ENCODE results near the gene C16orf96.

C16orf96 gene

GRCh38 chr16:4599545-4599944 lies 43.4 kb downstream of the C16orf96 start:
- H3K27ac ChIP-seq (ENCODE audit: low read depth, low read length) = no peak overlapping the region
- peaks cover 7% of the 10 kb centered on the region for H3K4me1 ChIP-seq (ENCODE audit: control insufficient read depth, insufficient read depth, low read length)
- no peak overlapping the region for H3K4me3 ChIP-seq (ENCODE audit: low read length)
- no peaks in the 10 kb centered on the region for H3K27me3 ChIP-seq (ENCODE audit: control insufficient read depth, insufficient read depth, low read length)
- H3K36me3 ChIP-seq (ENCODE audit: control insufficient read depth, insufficient read depth, low read length) = no peaks in the 10 kb centered on the region
- no peak overlapping the region for H3K9ac ChIP-seq (ENCODE audit: low read length)

DNA sequence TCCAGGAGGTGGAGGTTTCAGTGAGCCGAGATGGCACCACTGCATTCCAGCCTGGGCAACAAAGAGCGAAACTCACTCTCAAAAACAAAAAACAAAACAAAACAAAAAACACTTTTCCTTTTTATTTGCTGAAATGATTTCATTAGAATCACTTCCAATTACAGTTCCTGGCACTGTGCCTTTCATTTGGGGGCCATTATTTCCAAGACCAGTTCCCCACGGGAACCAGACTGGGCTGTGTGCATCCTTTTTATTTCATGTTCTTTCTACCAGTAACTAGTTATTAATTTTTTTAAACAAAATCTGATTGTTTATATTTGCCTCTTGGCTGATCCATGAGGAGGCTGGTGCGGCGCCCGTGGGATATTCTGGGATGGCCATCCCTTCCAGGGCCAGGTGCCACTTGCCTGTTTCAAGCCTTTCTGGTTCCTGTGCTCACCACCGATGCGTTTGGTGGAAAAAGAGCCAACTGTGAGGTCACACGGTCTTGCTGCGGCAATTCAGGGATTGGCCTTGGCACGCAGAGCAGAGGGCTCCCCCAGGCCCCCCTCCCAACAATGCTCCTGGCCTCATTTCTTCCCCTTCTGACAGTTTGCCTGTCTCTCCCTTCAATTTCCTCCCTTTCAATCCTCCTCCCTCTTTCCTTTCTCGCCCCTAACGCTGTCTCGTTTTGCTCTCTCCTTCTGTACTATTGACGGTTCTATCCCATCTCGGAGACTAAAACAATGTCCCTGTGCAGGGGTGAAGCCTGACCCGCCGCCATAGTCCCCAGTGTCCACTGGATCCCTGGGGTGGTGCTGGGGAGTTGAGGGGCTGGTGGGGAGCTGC lies 45.1 kb downstream of the C16orf96 start:
- no peak overlapping the region for H3K27ac ChIP-seq (ENCODE audit: low read depth, low read length)
- no peaks in the 10 kb centered on the region for H3K36me3 ChIP-seq (ENCODE audit: control insufficient read depth, insufficient read depth, low read length)
- no peak overlapping the region for H3K9ac ChIP-seq (ENCODE audit: low read length)
- H3K4me1 ChIP-seq (ENCODE audit: control insufficient read depth, insufficient read depth, low read length) = peaks cover 7% of the 10 kb centered on the region
- H3K27me3 ChIP-seq (ENCODE audit: control insufficient read depth, insufficient read depth, low read length) = no peaks in the 10 kb centered on the region
- no peak overlapping the region for H3K4me3 ChIP-seq (ENCODE audit: low read length)

GRCh38 chr16:4601864-4602186 lies 45.7 kb downstream of the C16orf96 start:
- no peak overlapping the region for H3K4me3 ChIP-seq (ENCODE audit: low read length)
- no peak overlapping the region for H3K27ac ChIP-seq (ENCODE audit: low read depth, low read length)
- H3K27me3 ChIP-seq (ENCODE audit: control insufficient read depth, insufficient read depth, low read length) = no peaks in the 10 kb centered on the region
- H3K9ac ChIP-seq (ENCODE audit: low read length) = no peak overlapping the region
- peaks cover 7% of the 10 kb centered on the region for H3K4me1 ChIP-seq (ENCODE audit: control insufficient read depth, insufficient read depth, low read length)
- H3K36me3 ChIP-seq (ENCODE audit: control insufficient read depth, insufficient read depth, low read length) = no peaks in the 10 kb centered on the region

DNA sequence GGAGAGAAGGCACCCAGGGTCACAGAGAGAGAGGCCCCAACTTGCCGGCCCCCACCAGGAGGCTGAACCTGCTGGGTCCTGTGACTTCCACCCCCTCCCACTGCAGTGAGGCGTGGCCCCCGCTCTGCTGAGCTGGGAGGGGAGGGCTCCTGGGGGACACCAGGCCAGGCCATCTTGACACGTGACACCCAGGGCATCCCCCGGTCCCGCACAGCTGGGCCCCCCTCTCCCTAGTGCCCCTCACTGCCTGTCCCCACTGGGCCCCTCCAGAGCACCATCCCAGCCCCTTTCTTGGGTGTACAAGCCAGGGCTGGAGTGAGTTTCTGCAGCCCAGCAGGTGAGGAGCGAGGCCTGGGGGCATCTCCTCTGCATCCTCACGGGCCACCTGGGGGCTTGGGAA lies 46.2 kb downstream of the C16orf96 start:
- Histone ChIP-seq H3K4me3 (ENCODE audit: low read length) (no peak overlapping the region), H3K36me3 (ENCODE audit: control insufficient read depth, insufficient read depth, low read length) (no peaks in the 10 kb centered on the region), H3K9ac (ENCODE audit: low read length) (no peak overlapping the region), H3K4me1 (ENCODE audit: control insufficient read depth, insufficient read depth, low read length) (peaks cover 7% of the 10 kb centered on the region), H3K27me3 (ENCODE audit: control insufficient read depth, insufficient read depth, low read length) (no peaks in the 10 kb centered on the region), H3K27ac (ENCODE audit: low read depth, low read length) (no peak overlapping the region)

- H3K9ac ChIP-seq (ENCODE audit: low read length) = no peak overlapping the region
- H3K27me3 ChIP-seq (ENCODE audit: control insufficient read depth, insufficient read depth, low read length) = no peaks in the 10 kb centered on the region
- peaks cover 7% of the 10 kb centered on the region for H3K4me1 ChIP-seq (ENCODE audit: control insufficient read depth, insufficient read depth, low read length)
- no peak overlapping the region for H3K4me3 ChIP-seq (ENCODE audit: low read length)
- H3K36me3 ChIP-seq (ENCODE audit: control insufficient read depth, insufficient read depth, low read length) = peaks cover 2% of the 10 kb centered on the region
- H3K27ac ChIP-seq (ENCODE audit: low read depth, low read length) = no peak overlapping the region
These were observed 47.6 kb downstream of the C16orf96 start for GRCh38 chr16:4603624-4604170.

DNA sequence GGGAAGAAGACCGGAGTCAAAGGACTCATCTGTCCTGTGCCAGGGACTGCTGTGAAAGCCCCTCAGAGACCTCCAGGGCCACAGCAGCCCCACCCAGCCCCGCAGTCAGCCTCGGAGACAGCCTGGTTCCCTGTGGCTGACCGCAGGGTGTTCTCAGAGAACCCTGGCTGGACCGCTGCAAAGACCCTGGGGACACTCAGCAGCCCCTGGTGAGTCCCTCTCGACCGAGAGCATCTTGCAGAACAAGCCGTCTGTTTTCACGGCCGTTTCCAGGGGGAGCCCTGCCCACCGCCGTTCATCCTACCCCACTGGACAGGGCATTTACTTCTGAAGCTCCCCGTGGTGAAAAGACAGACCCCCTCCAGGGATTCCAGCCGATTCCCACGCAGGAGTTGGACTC lies 48.3 kb downstream of the C16orf96 start:
- H3K27me3 ChIP-seq (ENCODE audit: control insufficient read depth, insufficient read depth, low read length) = no peaks in the 10 kb centered on the region
- peaks cover 7% of the 10 kb centered on the region for H3K4me1 ChIP-seq (ENCODE audit: control insufficient read depth, insufficient read depth, low read length)
- no peak overlapping the region for H3K27ac ChIP-seq (ENCODE audit: low read depth, low read length)
- no peak overlapping the region for H3K9ac ChIP-seq (ENCODE audit: low read length)
- H3K36me3 ChIP-seq (ENCODE audit: control insufficient read depth, insufficient read depth, low read length) = peaks cover 2% of the 10 kb centered on the region
- no peak overlapping the region for H3K4me3 ChIP-seq (ENCODE audit: low read length)

DNA sequence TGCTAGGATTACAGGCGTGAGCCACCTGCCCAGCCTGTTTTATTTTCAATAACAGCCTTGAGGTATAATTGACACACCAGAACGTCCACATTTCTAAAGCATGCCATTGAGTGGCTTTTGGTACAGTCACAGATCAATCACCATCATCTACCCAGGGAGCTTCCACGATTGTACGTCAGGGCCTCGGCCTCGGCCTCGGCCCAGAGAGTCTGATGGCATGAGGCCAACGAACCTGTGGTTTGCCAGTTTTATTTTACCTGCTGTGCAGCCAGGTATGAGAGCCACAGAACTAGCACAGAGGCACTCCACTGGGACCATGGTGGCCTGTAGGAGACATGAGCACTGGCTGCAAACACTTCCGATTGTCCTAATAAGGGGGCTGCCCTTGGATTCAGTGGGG lies 50.2 kb downstream of the C16orf96 start:
- Histone ChIP-seq H3K9ac (ENCODE audit: low read length) (no peak overlapping the region), H3K4me1 (ENCODE audit: control insufficient read depth, insufficient read depth, low read length) (peaks cover 6% of the 10 kb centered on the region), H3K36me3 (ENCODE audit: control insufficient read depth, insufficient read depth, low read length) (peaks cover 2% of the 10 kb centered on the region), H3K4me3 (ENCODE audit: low read length) (no peak overlapping the region), H3K27ac (ENCODE audit: low read depth, low read length) (no peak overlapping the region), H3K27me3 (ENCODE audit: control insufficient read depth, insufficient read depth, low read length) (no peaks in the 10 kb centered on the region)

DNA sequence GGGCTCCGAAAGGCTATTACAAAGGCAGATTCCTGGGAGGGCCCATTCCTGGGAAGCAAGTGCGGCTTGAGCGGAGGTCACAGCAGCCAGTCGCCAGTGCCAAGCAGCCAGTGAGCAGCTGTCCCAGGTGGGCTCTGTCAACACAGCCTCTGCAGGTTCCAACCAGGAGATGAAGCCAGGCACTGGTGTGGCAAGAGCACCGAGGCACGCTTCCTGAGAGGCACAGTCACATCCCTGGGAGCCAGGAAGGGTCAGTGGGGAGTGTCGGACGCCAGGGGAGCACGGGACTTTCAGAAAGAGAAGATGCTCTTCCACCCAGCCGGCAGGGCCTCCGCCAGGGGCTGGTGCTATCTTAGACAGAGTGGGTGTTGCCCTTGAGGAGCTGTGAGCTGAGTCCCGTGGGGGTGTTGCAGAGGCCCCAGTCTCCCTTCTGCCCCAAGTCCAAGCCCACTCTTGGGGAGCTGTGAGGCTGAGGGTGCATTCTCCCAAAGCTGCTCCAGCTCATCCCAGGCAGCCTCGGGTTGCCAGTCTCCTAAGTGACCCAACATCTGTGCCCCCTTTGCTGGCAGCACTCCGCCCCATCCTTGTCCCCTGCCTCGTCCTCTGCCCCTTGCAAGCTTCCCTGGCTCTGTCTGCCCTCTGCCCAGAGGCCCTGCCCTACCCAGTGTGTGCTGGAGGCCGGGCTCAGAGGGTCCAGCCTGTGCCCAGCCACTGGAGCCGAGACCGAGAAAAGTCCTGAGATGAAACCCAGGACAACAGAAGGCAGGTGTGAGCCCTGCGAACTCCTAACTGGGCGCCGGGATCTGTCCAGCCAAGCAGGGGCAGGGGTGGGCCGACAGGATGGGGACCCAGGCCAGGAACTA lies 51.9 kb downstream of the C16orf96 start:
- Histone ChIP-seq H3K9ac (ENCODE audit: low read length) (no peak overlapping the region), H3K27me3 (ENCODE audit: control insufficient read depth, insufficient read depth, low read length) (no peaks in the 10 kb centered on the region), H3K27ac (ENCODE audit: low read depth, low read length) (no peak overlapping the region), H3K4me1 (ENCODE audit: control insufficient read depth, insufficient read depth, low read length) (peaks cover 7% of the 10 kb centered on the region), H3K36me3 (ENCODE audit: control insufficient read depth, insufficient read depth, low read length) (peaks cover 2% of the 10 kb centered on the region), H3K4me3 (ENCODE audit: low read length) (no peak overlapping the region)

- no peaks in the 10 kb centered on the region for H3K27me3 ChIP-seq (ENCODE audit: control insufficient read depth, insufficient read depth, low read length)
- no peak overlapping the region for H3K4me3 ChIP-seq (ENCODE audit: low read length)
- H3K4me1 ChIP-seq (ENCODE audit: control insufficient read depth, insufficient read depth, low read length) = peaks cover 12% of the 10 kb centered on the region
- H3K27ac ChIP-seq (ENCODE audit: low read depth, low read length) = no peak overlapping the region
- H3K36me3 ChIP-seq (ENCODE audit: control insufficient read depth, insufficient read depth, low read length) = peaks cover 2% of the 10 kb centered on the region
- H3K9ac ChIP-seq (ENCODE audit: low read length) = no peak overlapping the region
These were observed 52.5 kb downstream of the C16orf96 start for GRCh38 chr16:4608704-4608980.

DNA sequence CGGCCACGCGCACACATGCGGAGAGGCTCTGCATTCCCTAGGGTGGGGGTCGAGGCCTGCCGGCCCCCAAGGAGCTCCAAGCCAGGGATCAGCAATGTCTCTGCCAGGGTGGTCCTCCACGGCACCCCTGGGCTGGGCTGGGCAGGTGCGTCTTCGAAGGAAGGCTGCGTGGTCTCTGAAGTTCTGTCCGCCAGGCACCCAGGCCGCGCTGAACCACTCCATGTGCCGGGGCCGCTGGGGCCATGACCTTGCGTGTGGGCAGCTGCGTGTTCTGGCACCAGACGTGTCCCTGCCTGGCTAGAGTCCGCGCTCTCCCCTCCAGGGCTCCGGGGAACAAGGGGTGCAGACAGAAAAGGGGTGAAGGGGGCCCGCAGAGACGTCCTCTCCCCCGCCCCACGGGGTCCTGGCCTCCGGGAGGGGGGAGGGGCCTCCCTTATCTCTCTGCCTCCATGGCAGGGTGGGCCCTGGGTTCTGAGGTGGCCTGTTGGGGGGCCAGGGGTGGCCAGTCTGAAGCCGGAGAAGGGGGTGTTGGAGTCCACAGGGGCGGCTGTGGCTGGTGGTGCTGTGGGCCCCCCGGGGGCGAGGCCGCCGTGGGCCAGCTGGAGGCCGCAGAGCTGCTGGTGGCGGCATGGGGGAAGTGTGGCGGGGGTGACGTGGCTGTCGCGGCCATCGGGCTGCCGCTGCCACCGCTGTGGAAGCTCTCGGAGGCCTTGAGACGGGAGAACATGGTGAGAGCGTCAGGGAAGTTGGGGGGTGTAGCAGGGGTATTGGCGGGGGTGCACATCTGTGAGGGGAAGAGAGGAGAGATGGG lies 53.3 kb downstream of the C16orf96 start:
- Histone ChIP-seq H3K4me1 (ENCODE audit: control insufficient read depth, insufficient read depth, low read length) (peaks cover 12% of the 10 kb centered on the region), H3K27ac (ENCODE audit: low read depth, low read length) (no peak overlapping the region), H3K36me3 (ENCODE audit: control insufficient read depth, insufficient read depth, low read length) (peaks cover 2% of the 10 kb centered on the region), H3K9ac (ENCODE audit: low read length) (no peak overlapping the region), H3K27me3 (ENCODE audit: control insufficient read depth, insufficient read depth, low read length) (no peaks in the 10 kb centered on the region), H3K4me3 (ENCODE audit: low read length) (no peak overlapping the region)

DNA sequence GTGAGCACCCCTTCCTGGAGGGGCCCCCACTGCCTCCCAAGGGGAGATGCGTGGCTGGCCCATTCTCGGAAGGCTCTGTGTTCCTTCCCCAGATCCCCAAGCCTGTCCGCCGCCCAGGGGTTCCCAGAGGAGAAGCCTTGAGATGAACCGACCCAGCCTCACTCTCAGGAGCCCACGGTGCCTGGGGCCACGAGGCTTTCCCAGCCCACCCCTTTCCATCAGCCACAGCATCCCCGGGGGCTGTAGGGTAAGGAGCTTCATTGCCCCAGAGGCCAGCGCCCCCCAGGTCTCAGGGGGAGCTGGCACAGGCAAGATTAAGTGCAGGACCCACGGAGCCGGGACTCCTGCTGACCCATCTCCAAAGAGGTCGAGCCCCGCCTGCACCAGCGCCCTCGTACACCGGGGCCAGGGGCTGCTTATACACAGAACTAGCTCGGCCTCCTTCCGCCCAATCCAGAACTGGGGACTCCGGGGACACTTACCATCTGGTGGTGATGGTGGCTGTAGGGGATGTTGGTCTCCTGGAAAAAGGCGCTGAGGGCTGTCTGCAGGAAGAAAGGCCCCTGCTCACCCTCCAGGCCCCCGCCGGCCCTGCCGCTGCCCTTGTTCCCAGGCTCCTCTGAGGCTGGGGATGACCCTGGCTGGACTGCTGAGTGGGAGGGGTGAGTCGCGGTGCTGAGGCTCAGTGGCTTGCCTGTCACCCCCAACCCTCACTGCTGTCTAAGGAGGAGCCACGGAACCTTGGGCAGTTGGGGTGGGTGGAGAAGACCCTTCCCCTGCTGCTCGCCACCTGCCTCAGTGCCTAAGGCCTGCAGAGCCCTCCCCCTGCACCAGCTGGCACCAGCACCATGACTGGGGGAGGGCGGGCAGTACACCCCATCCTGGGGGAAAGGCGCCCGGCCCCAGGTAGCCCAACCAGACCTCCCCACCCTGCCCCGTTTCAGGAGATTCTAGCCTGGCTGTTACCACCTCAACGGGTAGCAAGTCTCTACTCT lies 54.2 kb downstream of the C16orf96 start:
- Histone ChIP-seq H3K9ac (ENCODE audit: low read length) (no peak overlapping the region), H3K4me3 (ENCODE audit: low read length) (no peak overlapping the region), H3K36me3 (ENCODE audit: control insufficient read depth, insufficient read depth, low read length) (peaks cover 2% of the 10 kb centered on the region), H3K4me1 (ENCODE audit: control insufficient read depth, insufficient read depth, low read length) (peaks cover 15% of the 10 kb centered on the region), H3K27ac (ENCODE audit: low read depth, low read length) (no peak overlapping the region), H3K27me3 (ENCODE audit: control insufficient read depth, insufficient read depth, low read length) (no peaks in the 10 kb centered on the region)

Measured in rectal smooth muscle tissue (tissue), 1 donor.